GM20431 (cell line): Measurements from ENCODE around the gene PLPP3.

Experiments
- in situ Hi-C: fragments of 300-500 bp; cut with MseI, MboI; formaldehyde crosslinking; loops from one replicate; pipeline ENCODE4 v1.15.0; 2020; ENCODE audit warnings: low sequenced_read_pairs; ENCODE audit not compliant: unreplicated experiment

PLPP3 gene

GRCh38 chr1:56447823-56448222 is 131.5 kb downstream of the PLPP3 start:
- in situ Hi-C loops = no loop called here

- in situ Hi-C loops = no loop called here
These were observed 132.7 kb downstream of the PLPP3 start for GRCh38 chr1:56446531-56447098.

GRCh38 chr1:56444960-56445646 is 134.3 kb downstream of the PLPP3 start:
- in situ Hi-C loops = no loop called here
